ENCODE results near the gene ECSIT.

The ECSIT gene

GRCh38 chr19:11457115-11457514, 71.8 kb downstream of the ECSIT start:
- TF ChIP-seq FOXP2 (optimal IDR thresholded peaks at IDR 0.05; ENCODE audit: borderline replicate concordance, extremely low read depth, extremely low read length, insufficient read depth) (no peak), REST (IDR thresholded peaks at IDR 0.05; ENCODE audit: insufficient read depth in 1 of 2, low read depth in 2 of 2, low read length in 2 of 2) (no peak), SIN3A (IDR thresholded peaks at IDR 0.05; ENCODE audit: borderline replicate concordance, insufficient read depth, low read length) (no peak), POLR2AphosphoS5 (IDR thresholded peaks at IDR 0.05; ENCODE audit: low read depth, low read length) (no peak), TAF1 (IDR thresholded peaks at IDR 0.05; ENCODE audit: borderline replicate concordance, insufficient read depth, low read length) (no peak)

GRCh38 chr19:11456659-11457058, 72.3 kb downstream of the ECSIT start:
- TF ChIP-seq SIN3A (IDR thresholded peaks at IDR 0.05; ENCODE audit: borderline replicate concordance, insufficient read depth, low read length) (no peak), REST (IDR thresholded peaks at IDR 0.05; ENCODE audit: insufficient read depth in 1 of 2, low read depth in 2 of 2, low read length in 2 of 2) (no peak), TAF1 (IDR thresholded peaks at IDR 0.05; ENCODE audit: borderline replicate concordance, insufficient read depth, low read length) (no peak), FOXP2 (optimal IDR thresholded peaks at IDR 0.05; ENCODE audit: borderline replicate concordance, extremely low read depth, extremely low read length, insufficient read depth) (no peak), POLR2AphosphoS5 (IDR thresholded peaks at IDR 0.05; ENCODE audit: low read depth, low read length) (no peak)

Measured in PFSK-1 (cell line).